ENCODE results near the gene ADCY9.

The ADCY9 gene

GRCh38 chr16:4093495-4094126 lies 22.6 kb downstream of the ADCY9 start:
- Histone ChIP-seq H3K27ac (ENCODE audit: extremely low read depth, low read depth, low read length) (no peak overlapping the region), H3K9me3 (ENCODE audit: control insufficient read depth, insufficient read depth, low read depth, low read length) (no peaks in the 10 kb centered on the region), H3K4me1 (ENCODE audit: control insufficient read depth, insufficient read depth, low read length) (peaks cover 13% of the 10 kb centered on the region; the same call in 1 of the 2 replicates), H3K4me3 (ENCODE audit: low read depth, low read length) (no peak overlapping the region), H3K36me3 (ENCODE audit: control insufficient read depth in 2 of 2, insufficient read depth in 1 of 2, low read length in 2 of 2) (no peaks in the 10 kb centered on the region)
- CTCF ChIA-PET: interaction anchor here (0.7 to 1.2 kb wide), 4 partner anchors 11 to 322 kb away, joined by 3 to 7 read pairs (median 4); no protein-coding TSS in a partner anchor
- no peak for TF ChIP-seq ZNF2 (tag by site-specific recombination; IDR thresholded peaks at IDR 0.05)
- TF ChIP-seq ZNF707 (tag by site-specific recombination; IDR thresholded peaks at IDR 0.05): no peak
- peak; percentile 43; the same call in 1 of the 2 replicates for TF ChIP-seq ZNF394 (tag by site-specific recombination; IDR thresholded peaks at IDR 0.05; ENCODE audit: borderline replicate concordance)
- TF ChIP-seq ZNF366 (tag by site-specific recombination; conservative IDR thresholded peaks at IDR 0.05): peak; percentile 44
- TF ChIP-seq SP7 (tag by site-specific recombination; IDR thresholded peaks at IDR 0.05): 0 out of 2 replicates have a peak, but pooled peaks have one; percentile 33
- TF ChIP-seq SETDB1 (IDR thresholded peaks at IDR 0.05; ENCODE audit: insufficient read length, low read length): no peak
- peak; percentile 40; the same call in 1 of the 2 replicates for TF ChIP-seq ZBTB44 (tag by site-specific recombination; IDR thresholded peaks at IDR 0.05)
- TF ChIP-seq ZNF843 (tag by site-specific recombination; IDR thresholded peaks at IDR 0.05): 0 out of 2 replicates have a peak, but pooled peaks have one; percentile 11
- TF ChIP-seq ZBTB6 (tag by site-specific recombination; IDR thresholded peaks at IDR 0.05): peak; percentile 59
- peak; percentile 30; the same call in 1 of the 2 replicates for TF ChIP-seq ZNF660 (tag by site-specific recombination; IDR thresholded peaks at IDR 0.05)
- peak; percentile 72 for TF ChIP-seq ZNF629 (tag by site-specific recombination; IDR thresholded peaks at IDR 0.05)
- peak; percentile 41; the same call in 1 of the 2 replicates for TF ChIP-seq ATF2 (tag by site-specific recombination; IDR thresholded peaks at IDR 0.05; ENCODE audit: low read depth)
- peak; percentile 81 for TF ChIP-seq OSR2 (tag by site-specific recombination; IDR thresholded peaks at IDR 0.05)
- TF ChIP-seq ZNF202 (tag by site-specific recombination; IDR thresholded peaks at IDR 0.05; ENCODE audit: borderline replicate concordance): no peak
- peak; percentile 38; the same call in 1 of the 2 replicates for TF ChIP-seq ZBTB21 (tag by site-specific recombination; IDR thresholded peaks at IDR 0.05)
- no peak for TF ChIP-seq HOXC10 (CRISPR knock-in tag; IDR thresholded peaks at IDR 0.05)
- TF ChIP-seq PRDM6 (tag by site-specific recombination; IDR thresholded peaks at IDR 0.05): peak; percentile 39
- POLR2A ChIA-PET: no interaction called here

GRCh38 chr16:4092547-4093265 lies 23.5 kb downstream of the ADCY9 start:
- no peaks in the 10 kb centered on the region for H3K9me3 ChIP-seq (ENCODE audit: control insufficient read depth, insufficient read depth, low read depth, low read length)
- CTCF ChIA-PET: interaction anchor here (0.6 kb wide), 1 partner anchor 57 kb away, joined by 3 read pairs; no protein-coding TSS in a partner anchor
- TF ChIP-seq ZXDB (tag by site-specific recombination; IDR thresholded peaks at IDR 0.05): no peak
- peak; percentile 40 for TF ChIP-seq PRDM6 (tag by site-specific recombination; IDR thresholded peaks at IDR 0.05)
- TF ChIP-seq HOXA7 (CRISPR knock-in tag; IDR thresholded peaks at IDR 0.05; ENCODE audit: borderline replicate concordance): no peak
- no peak overlapping the region for H3K27ac ChIP-seq (ENCODE audit: extremely low read depth, low read depth, low read length)
- no peak overlapping the region for H3K4me3 ChIP-seq (ENCODE audit: low read depth, low read length)
- H3K4me1 ChIP-seq (ENCODE audit: control insufficient read depth, insufficient read depth, low read length): peaks cover 13% of the 10 kb centered on the region; the same call in 1 of the 2 replicates
- H3K36me3 ChIP-seq (ENCODE audit: control insufficient read depth in 2 of 2, insufficient read depth in 1 of 2, low read length in 2 of 2): no peaks in the 10 kb centered on the region
- POLR2A ChIA-PET: no interaction called here
